ENCODE results near the gene SLC25A48.

The SLC25A48 gene

DNA sequence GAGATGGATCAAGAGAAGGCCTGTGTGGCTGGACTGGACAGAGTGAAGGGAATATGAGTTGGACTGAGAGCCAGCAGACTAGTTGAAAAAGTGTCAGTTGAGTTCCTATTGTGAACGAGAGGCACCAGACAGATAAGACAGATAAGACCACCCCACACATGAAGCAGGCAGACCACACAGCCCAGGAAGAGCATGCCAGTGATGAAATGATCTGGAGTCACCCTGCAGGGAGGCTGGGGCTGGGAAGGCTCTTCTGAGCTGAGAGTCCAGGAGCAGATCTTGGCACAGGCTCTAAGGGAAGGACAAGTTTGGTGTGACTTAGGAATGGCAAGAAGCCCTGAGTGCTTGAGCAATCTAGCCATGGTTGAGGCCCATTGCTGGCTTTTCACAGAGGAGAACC lies 10.6 kb upstream of the SLC25A48 start:
- no peak overlapping the region for H3K27ac ChIP-seq
- H3K4me3 ChIP-seq (ENCODE audit: low read depth, low read length) = no peak overlapping the region
- peaks cover 27% of the 10 kb centered on the region for H3K27me3 ChIP-seq (ENCODE audit: insufficient read depth, low read depth, severe bottlenecking)
- no peaks in the 10 kb centered on the region for H3K9me3 ChIP-seq (ENCODE audit: severe bottlenecking)
- no peak for TF ChIP-seq CTCF (IDR thresholded peaks at IDR 0.05; ENCODE audit: low read depth, low read length)
- no peak for DNase-seq
- H3K36me3 ChIP-seq = no peaks in the 10 kb centered on the region

DNA sequence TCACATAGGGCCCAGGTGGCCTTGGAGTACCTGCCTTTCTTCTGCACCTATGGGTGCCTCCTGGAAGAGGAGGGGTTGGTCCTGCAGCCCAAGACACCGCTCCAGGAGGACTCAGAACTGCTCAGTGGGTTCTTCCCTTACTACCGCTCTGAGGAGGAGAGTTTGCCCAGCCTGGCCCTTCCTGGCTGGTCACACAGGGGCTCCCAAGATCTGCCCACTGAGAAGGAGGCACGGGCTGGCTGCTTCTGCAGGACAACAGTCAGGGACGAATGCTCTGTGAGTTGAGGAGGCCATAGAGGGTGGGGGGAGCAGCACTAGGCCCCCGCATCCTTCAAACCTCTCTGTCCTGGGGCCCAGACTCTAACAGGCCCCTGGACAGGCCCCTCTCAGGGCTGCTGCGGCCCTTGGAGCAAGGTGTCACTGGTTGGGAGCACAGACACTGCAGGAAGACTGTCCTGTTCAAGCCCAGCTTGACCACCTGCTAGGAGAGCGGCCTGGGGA lies 9.9 kb upstream of the SLC25A48 start:
- H3K36me3 ChIP-seq = no peaks in the 10 kb centered on the region
- no peaks in the 10 kb centered on the region for H3K9me3 ChIP-seq (ENCODE audit: severe bottlenecking)
- TF ChIP-seq CTCF (IDR thresholded peaks at IDR 0.05; ENCODE audit: low read depth, low read length) = no peak
- H3K4me3 ChIP-seq (ENCODE audit: low read depth, low read length) = no peak overlapping the region
- peaks cover 34% of the 10 kb centered on the region for H3K27me3 ChIP-seq (ENCODE audit: insufficient read depth, low read depth, severe bottlenecking)
- H3K27ac ChIP-seq = no peak overlapping the region
- DNase-seq = no peak

DNA sequence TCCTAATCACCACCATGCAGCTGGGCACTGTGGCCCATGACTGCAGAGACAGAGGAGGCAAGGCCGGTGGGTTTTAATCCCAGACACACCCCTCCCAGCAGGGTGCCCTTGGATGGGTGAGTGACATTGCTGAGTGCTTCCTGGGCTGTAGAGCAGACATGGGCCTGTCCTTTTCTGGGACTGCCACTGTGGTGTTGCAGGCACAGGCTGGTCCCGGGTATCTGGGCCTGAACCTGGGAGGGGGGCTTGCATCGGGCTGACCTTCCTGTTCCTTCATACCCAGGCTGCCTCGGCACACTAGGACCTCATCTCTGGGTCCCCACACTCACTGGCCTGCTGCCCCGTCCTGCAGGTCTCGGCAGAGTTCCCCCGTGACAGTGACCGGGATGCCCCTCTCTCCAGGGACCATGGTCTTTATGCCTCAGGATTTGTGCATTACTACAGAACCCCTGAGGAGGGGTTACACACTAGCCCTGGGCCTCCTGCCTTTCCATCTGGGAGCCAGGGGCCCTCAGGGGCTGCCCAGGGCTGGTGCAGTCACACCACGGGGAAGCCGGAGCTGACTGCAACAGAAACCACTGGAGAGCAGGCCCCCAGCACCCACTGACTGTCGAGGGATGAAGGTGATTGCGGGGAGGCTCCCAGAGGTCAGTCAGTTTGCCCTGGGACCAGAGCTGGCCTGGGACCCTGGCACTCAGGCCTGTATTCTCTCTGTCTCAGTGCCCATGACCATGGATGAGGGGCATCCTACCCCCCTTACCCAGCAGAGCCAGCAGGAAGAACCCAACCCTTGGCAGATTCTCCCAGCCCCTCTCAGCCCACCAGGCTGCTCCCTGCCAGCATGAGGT lies 8.9 kb upstream of the SLC25A48 start:
- Histone ChIP-seq H3K9me3 (ENCODE audit: severe bottlenecking) (no peaks in the 10 kb centered on the region), H3K36me3 (no peaks in the 10 kb centered on the region), H3K4me3 (ENCODE audit: low read depth, low read length) (no peak overlapping the region), H3K27me3 (ENCODE audit: insufficient read depth, low read depth, severe bottlenecking) (peaks cover 42% of the 10 kb centered on the region), H3K27ac (no peak overlapping the region)
- DNase-seq = no peak
- TF ChIP-seq CTCF (IDR thresholded peaks at IDR 0.05; ENCODE audit: low read depth, low read length) = no peak

DNA sequence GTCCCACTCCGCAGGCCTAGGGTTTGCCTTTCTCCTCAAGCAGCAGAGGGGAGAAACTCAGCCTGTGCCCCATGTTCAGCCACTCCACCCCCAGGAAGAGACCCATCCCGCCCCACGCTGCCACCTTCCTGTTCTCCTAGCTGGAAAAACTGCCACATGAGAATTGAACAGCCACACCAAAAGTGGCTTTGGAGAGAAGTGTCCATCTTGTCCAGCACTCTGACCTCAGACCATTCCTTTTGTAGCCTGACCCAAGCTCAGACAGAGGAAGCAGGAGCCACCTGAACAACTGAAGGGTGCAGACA lies 8.3 kb upstream of the SLC25A48 start:
- Histone ChIP-seq H3K36me3 (no peaks in the 10 kb centered on the region), H3K27me3 (ENCODE audit: insufficient read depth, low read depth, severe bottlenecking) (peaks cover 48% of the 10 kb centered on the region), H3K27ac (no peak overlapping the region), H3K9me3 (ENCODE audit: severe bottlenecking) (no peaks in the 10 kb centered on the region), H3K4me3 (ENCODE audit: low read depth, low read length) (no peak overlapping the region)
- TF ChIP-seq CTCF (IDR thresholded peaks at IDR 0.05; ENCODE audit: low read depth, low read length) = no peak
- no peak for DNase-seq

GRCh38 chr5:135826994-135827671 lies 7.3 kb upstream of the SLC25A48 start:
- no peaks in the 10 kb centered on the region for H3K36me3 ChIP-seq
- H3K27ac ChIP-seq = no peak overlapping the region
- H3K27me3 ChIP-seq (ENCODE audit: insufficient read depth, low read depth, severe bottlenecking) = peaks cover 57% of the 10 kb centered on the region
- no peak for DNase-seq
- H3K9me3 ChIP-seq (ENCODE audit: severe bottlenecking) = no peaks in the 10 kb centered on the region
- TF ChIP-seq CTCF (IDR thresholded peaks at IDR 0.05; ENCODE audit: low read depth, low read length) = no peak
- H3K4me3 ChIP-seq (ENCODE audit: low read depth, low read length) = no peak overlapping the region
